GM23338 (cell line): ENCODE data around the gene KLHL13. TPM values are rescaled to one million over a fixed set of nuclear protein-coding genes. Genes with fewer than 3 reads are reported as not detected.

Experiments used
- ATAC-seq: fragments of 200-7000 bp; cut with Tn5 transposase; 3 replicates; pipeline ENCODE4 v1.9.1; 2020
- DNase-seq: peaks from one replicate; pipeline ENCODE4 v3.0.0-alpha.2; 2015; ENCODE audit warnings: low spot score
- H2AFZ ChIP-seq: fragments of 200-600 bp; sonication (generic); 2 replicates; pipeline ENCODE4 v1.8.0; 2016; ENCODE audit warnings: antibody characterized with exemption, mild to moderate bottlenecking, moderate library complexity
- H3F3A ChIP-seq: fragments of 200-600 bp; sonication (generic); replicated peaks from 2 replicates; pipeline ENCODE4 v1.8.0; 2017; ENCODE audit warnings: antibody characterized with exemption, mixed run types, low read depth
- H3K27ac ChIP-seq: fragments of 200-600 bp; sonication (generic); 2 replicates; pipeline ENCODE4 v1.6.1; 2016; ENCODE audit warnings: low read depth
- H3K27me3 ChIP-seq: fragments of 200-600 bp; sonication (generic); 2 replicates; pipeline ENCODE4 v1.8.0; 2016; ENCODE audit warnings: mild to moderate bottlenecking, mixed run types, moderate library complexity; ENCODE audit not compliant: insufficient read depth
- H3K36me3 ChIP-seq: fragments of 200-600 bp; sonication (generic); 2 replicates; pipeline ENCODE4 v1.8.0; 2016; ENCODE audit warnings: mild to moderate bottlenecking; ENCODE audit not compliant: insufficient read depth
- H3K4me1 ChIP-seq: fragments of 200-600 bp; sonication (generic); 2 replicates; pipeline ENCODE4 v1.8.0; 2016; ENCODE audit warnings: mild to moderate bottlenecking, moderate library complexity; ENCODE audit not compliant: insufficient read depth
- H3K4me2 ChIP-seq: fragments of 200-600 bp; sonication (generic); 2 replicates; pipeline ENCODE4 v1.7.1; 2017; ENCODE audit warnings: mixed run types
- H3K4me3 ChIP-seq: fragments of 200-600 bp; sonication (generic); 2 replicates; pipeline ENCODE4 v1.6.1; 2016; ENCODE audit warnings: mixed run types
- H3K79me2 ChIP-seq: fragments of 200-600 bp; sonication (generic); replicated peaks from 2 replicates; pipeline ENCODE4 v1.8.0; 2017; ENCODE audit warnings: mild to moderate bottlenecking; ENCODE audit not compliant: insufficient read depth
- H3K9me2 ChIP-seq: fragments of 200-600 bp; sonication (generic); 2 replicates; pipeline ENCODE4 v1.8.0; 2017; ENCODE audit not compliant: insufficient read depth
- H4K20me1 ChIP-seq: fragments of 200-600 bp; sonication (generic); replicated peaks from 2 replicates; pipeline ENCODE4 v1.8.0; 2017; ENCODE audit warnings: mild to moderate bottlenecking; ENCODE audit not compliant: insufficient read depth
- H3K27ac Mint-ChIP-seq: 2 replicates; pipeline ENCODE4 v1.8.0; 2020; ENCODE audit warnings: inconsistent platforms, mild to moderate bottlenecking, moderate library complexity, mixed read lengths
- H3K27me3 Mint-ChIP-seq: 3 replicates; pipeline ENCODE4 v1.8.0; 2022; ENCODE audit warnings: low read depth, mild to moderate bottlenecking, moderate library complexity, mixed read lengths, inconsistent platforms; ENCODE audit not compliant: insufficient read depth, poor library complexity
- H3K36me3 Mint-ChIP-seq: 3 replicates; pipeline ENCODE4 v1.8.0; 2021; ENCODE audit warnings: low read depth, mild to moderate bottlenecking, inconsistent platforms, moderate library complexity, mixed read lengths
- H3K4me1 Mint-ChIP-seq: 3 replicates; pipeline ENCODE4 v1.8.0; 2020; ENCODE audit warnings: mild to moderate bottlenecking, inconsistent platforms, mixed read lengths
- H3K4me3 Mint-ChIP-seq: 3 replicates; pipeline ENCODE4 v1.8.0; 2021; ENCODE audit warnings: moderate library complexity, mild to moderate bottlenecking, inconsistent platforms, mixed read lengths
- H3K9me3 Mint-ChIP-seq: 3 replicates; pipeline ENCODE4 v1.8.0; 2020; ENCODE audit warnings: moderate library complexity, mild to moderate bottlenecking, inconsistent platforms, mixed read lengths
- CREB1 ChIP-seq: fragments of 250-450 bp; sonication (Bioruptor Pico); IDR thresholded peaks from 2 replicates; pipeline ENCODE4 v1.5.0; 2020; ENCODE audit warnings: low read depth, mild to moderate bottlenecking, moderate library complexity
- CTCF ChIP-seq, 2 experiments: fragments of 200-600 bp in 1 of 2; sonication (generic) in 1 of 2; conservative IDR thresholded peaks; 2 replicates each; pipeline versions ENCODE4 v1.5.1 to v1.6.1; 2016 to 2017; ENCODE audit warnings: antibody characterized with exemption in 2 of 2, low read depth in 2 of 2, mild to moderate bottlenecking in 2 of 2, moderate library complexity in 1 of 2
- EZH2 ChIP-seq: fragments of 200-600 bp; sonication (generic); IDR thresholded peaks from one replicate; pipeline ENCODE4 v1.8.0; 2017; ENCODE audit warnings: antibody characterized with exemption, mild to moderate bottlenecking, low read depth; ENCODE audit not compliant: unreplicated experiment
- EZH2phosphoT487 ChIP-seq: fragments of 200-600 bp; sonication (generic); IDR thresholded peaks from one replicate; pipeline ENCODE4 v1.8.1; 2018; ENCODE audit warnings: antibody characterized with exemption; ENCODE audit not compliant: unreplicated experiment
- JUNB ChIP-seq: IDR thresholded peaks from one replicate; pipeline ENCODE4 v1.6.1; 2016; ENCODE audit warnings: antibody characterized with exemption; ENCODE audit not compliant: unreplicated experiment
- NANOG ChIP-seq: IDR thresholded peaks from 2 replicates; pipeline ENCODE4 v1.6.1; 2016; ENCODE audit warnings: antibody characterized with exemption, borderline replicate concordance
- POLR2AphosphoS5 ChIP-seq: IDR thresholded peaks from 2 replicates; pipeline ENCODE4 v1.6.1; 2016; ENCODE audit warnings: antibody characterized with exemption, low read depth
- REST ChIP-seq: IDR thresholded peaks from one replicate; pipeline ENCODE4 v1.6.1; 2018; ENCODE audit warnings: antibody characterized with exemption; ENCODE audit not compliant: unreplicated experiment
- STAT1 ChIP-seq: IDR thresholded peaks from one replicate; pipeline ENCODE4 v1.6.1; 2016; ENCODE audit warnings: antibody characterized with exemption; ENCODE audit not compliant: unreplicated experiment
- ZNF114 ChIP-seq: fragments of 250-450 bp; sonication (Bioruptor Pico); IDR thresholded peaks from 2 replicates; pipeline ENCODE4 v1.5.0; 2020; ENCODE audit warnings: mild to moderate bottlenecking, moderate library complexity
- ZNF331 ChIP-seq: fragments of 250-450 bp; sonication (Bioruptor Pico); IDR thresholded peaks from 2 replicates; pipeline ENCODE4 v1.5.0; 2020; ENCODE audit warnings: low read depth, mild to moderate bottlenecking, moderate library complexity
- ZNF462 ChIP-seq: fragments of 250-450 bp; sonication (Bioruptor Pico); IDR thresholded peaks from 2 replicates; pipeline ENCODE4 v1.5.0; 2020; ENCODE audit warnings: mild to moderate bottlenecking, moderate library complexity
- polyA plus RNA-seq: library from polyadenylated mRNA; unstranded; fragments of >200 nt; fragmentation: Nextera tagmentation; extraction: Ambion mirVana; gene quantifications from 2 replicates; pipeline ENCODE4 v1.2.1, GENCODE V29; 2016
- total RNA-seq: library from RNA; depleted of rRNA; stranded (reverse); fragments of >200 nt; shearing (Covaris generic); gene quantifications from 2 replicates; pipeline ENCODE4 v1.2.3, GENCODE V29; 2014
- TF ChIP-seq, protein P1 (sequence below): IDR thresholded peaks from 2 replicates; pipeline ENCODE4 v1.6.1; 2016; ENCODE audit warnings: antibody characterized with exemption

KLHL13 gene
- total and polyA plus RNA-seq, 2 experiments from 2014 or later, result 5.9 to 10.9 TPM

DNA sequence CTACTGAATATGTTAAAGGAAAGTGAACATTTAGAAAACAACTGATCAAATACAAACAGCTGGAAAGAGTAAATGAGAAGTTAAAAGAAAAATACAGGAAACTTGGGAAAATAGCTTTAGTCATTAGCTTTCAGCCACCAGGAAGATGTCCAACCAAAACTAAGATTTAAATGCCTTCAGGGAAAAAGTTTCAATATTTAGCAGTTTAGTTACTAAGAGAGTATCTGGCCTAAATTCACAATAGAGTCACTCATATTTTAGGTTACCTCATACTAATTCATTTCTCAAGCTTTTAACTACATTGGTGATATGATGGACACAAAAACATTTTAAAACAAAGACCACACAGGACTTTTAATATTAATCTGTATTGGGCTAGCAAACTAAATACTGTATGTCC is 13.1 kb upstream of the KLHL13 start:
- Mint-ChIP-seq H3K4me3 (no peak overlapping the region), H3K27me3 (peaks cover 1% of the 10 kb centered on the region), H3K27ac (no peak overlapping the region), H3K9me3 (no peaks in the 10 kb centered on the region), H3K4me1 (no peaks in the 10 kb centered on the region), H3K36me3 (no peaks in the 10 kb centered on the region)
- Histone ChIP-seq H3K27ac (no peak overlapping the region), H3K9me2 (no peaks in the 10 kb centered on the region), H3K27me3 (no peaks in the 10 kb centered on the region), H3K4me1 (no peaks in the 10 kb centered on the region), H3F3A (no peaks in the 10 kb centered on the region), H3K4me2 (no peak overlapping the region), H4K20me1 (no peaks in the 10 kb centered on the region), H3K4me3 (no peak overlapping the region), H2AFZ (no peak overlapping the region), H3K79me2 (no peaks in the 10 kb centered on the region), H3K36me3 (no peaks in the 10 kb centered on the region)
- ATAC-seq (no peak), DNase-seq (no peak)
- no peak for TF ChIP-seq POLR2AphosphoS5
- TF ChIP-seq CREB1 (CRISPR knock-in tag), result no peak
- no peak for TF ChIP-seq JUNB
- no peak for TF ChIP-seq ZNF462 (CRISPR knock-in tag)
- no peak for TF ChIP-seq STAT1
- TF ChIP-seq REST, result no peak
- no peak for TF ChIP-seq NANOG
- TF ChIP-seq, protein P1, sequence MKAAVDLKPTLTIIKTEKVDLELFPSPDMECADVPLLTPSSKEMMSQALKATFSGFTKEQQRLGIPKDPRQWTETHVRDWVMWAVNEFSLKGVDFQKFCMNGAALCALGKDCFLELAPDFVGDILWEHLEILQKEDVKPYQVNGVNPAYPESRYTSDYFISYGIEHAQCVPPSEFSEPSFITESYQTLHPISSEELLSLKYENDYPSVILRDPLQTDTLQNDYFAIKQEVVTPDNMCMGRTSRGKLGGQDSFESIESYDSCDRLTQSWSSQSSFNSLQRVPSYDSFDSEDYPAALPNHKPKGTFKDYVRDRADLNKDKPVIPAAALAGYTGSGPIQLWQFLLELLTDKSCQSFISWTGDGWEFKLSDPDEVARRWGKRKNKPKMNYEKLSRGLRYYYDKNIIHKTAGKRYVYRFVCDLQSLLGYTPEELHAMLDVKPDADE, result no peak
- no peak for TF ChIP-seq ZNF331 (CRISPR knock-in tag)
- TF ChIP-seq CTCF (conservative IDR thresholded peaks at IDR 0.05; ENCODE audit: low read depth in 2 of 2), result no peak
- TF ChIP-seq ZNF114 (CRISPR knock-in tag), result no peak
- TF ChIP-seq EZH2, result no peak
- TF ChIP-seq EZH2phosphoT487, result no peak
